H9 (cell line): ENCODE results near the gene CLMN. TPM values are rescaled to one million over a fixed set of nuclear protein-coding genes. Genes with fewer than 3 reads are reported as not detected.

ENCODE experiments used
- DNase-seq: peaks from one replicate; pipeline ENCODE4 v3.0.0-alpha.2; 2017
- H2AFZ ChIP-seq: one replicate; pipeline ENCODE4 v1.6.1; 2013; ENCODE audit warnings: mild to moderate bottlenecking, low read length, control low read depth, moderate library complexity
- H2AK5ac ChIP-seq: 2 replicates; pipeline ENCODE4 v1.6.1; 2013; ENCODE audit warnings: low read length, control low read depth, mixed read lengths; ENCODE audit not compliant: insufficient read length
- H2BK120ac ChIP-seq: one replicate; pipeline ENCODE4 v1.6.1; 2013; ENCODE audit warnings: low read depth, mild to moderate bottlenecking, low read length, control low read depth, inconsistent platforms; ENCODE audit not compliant: poor library complexity, severe bottlenecking
- H2BK12ac ChIP-seq: 2 replicates; pipeline ENCODE4 v1.6.1; 2013; ENCODE audit warnings: low read length, control low read depth, mixed read lengths, low read depth; ENCODE audit not compliant: insufficient read length
- H2BK15ac ChIP-seq: 2 replicates; pipeline ENCODE4 v1.6.1; 2013; ENCODE audit warnings: low read depth, low read length, control low read depth
- H2BK20ac ChIP-seq: one replicate; pipeline ENCODE4 v1.6.1; 2013; ENCODE audit warnings: low read depth, mild to moderate bottlenecking, low read length, control low read depth, inconsistent platforms; ENCODE audit not compliant: poor library complexity, severe bottlenecking
- H2BK5ac ChIP-seq: 2 replicates; pipeline ENCODE4 v1.6.1; 2013; ENCODE audit warnings: low read length, control low read depth, mixed read lengths; ENCODE audit not compliant: insufficient read length
- H3K14ac ChIP-seq: 2 replicates; pipeline ENCODE4 v1.6.1; 2013; ENCODE audit warnings: low read length, control low read depth; ENCODE audit not compliant: insufficient read depth
- H3K18ac ChIP-seq: 2 replicates; pipeline ENCODE4 v1.6.1; 2013; ENCODE audit warnings: low read depth, mild to moderate bottlenecking, mixed read lengths, low read length, control low read depth; ENCODE audit not compliant: insufficient read length
- H3K23ac ChIP-seq: 2 replicates; pipeline ENCODE4 v1.6.1; 2013; ENCODE audit warnings: low read length, control low read depth, mixed read lengths, low read depth; ENCODE audit not compliant: insufficient read length
- H3K23me2 ChIP-seq: 2 replicates; pipeline ENCODE4 v1.6.1; 2013; ENCODE audit warnings: low read depth, mild to moderate bottlenecking, mixed read lengths, low read length, control low read depth; ENCODE audit not compliant: insufficient read length, poor library complexity, severe bottlenecking
- H3K27ac ChIP-seq: 2 replicates; pipeline ENCODE4 v1.5.1; 2013; ENCODE audit warnings: low read length, control low read depth, mixed read lengths, low read depth; ENCODE audit not compliant: insufficient read length
- H3K27me3 ChIP-seq: 2 replicates; pipeline ENCODE4 v1.6.1; 2013; ENCODE audit warnings: low read length, control low read depth, inconsistent platforms; ENCODE audit not compliant: insufficient read depth
- H3K4ac ChIP-seq: 2 replicates; pipeline ENCODE4 v1.6.1; 2013; ENCODE audit warnings: low read depth, mild to moderate bottlenecking, control low read depth, inconsistent platforms, low read length, moderate library complexity
- H3K4me1 ChIP-seq: 2 replicates; pipeline ENCODE4 v1.6.1; 2013; ENCODE audit warnings: low read length, control low read depth, inconsistent platforms; ENCODE audit not compliant: insufficient read depth
- H3K4me2 ChIP-seq: 2 replicates; pipeline ENCODE4 v1.6.1; 2013; ENCODE audit warnings: low read length, control low read depth, mixed read lengths; ENCODE audit not compliant: insufficient read length, insufficient read depth
- H3K56ac ChIP-seq: 2 replicates; pipeline ENCODE4 v1.6.1; 2013; ENCODE audit warnings: low read depth, mild to moderate bottlenecking, mixed read lengths, low read length, control low read depth; ENCODE audit not compliant: insufficient read length
- H3K79me1 ChIP-seq: 2 replicates; pipeline ENCODE4 v1.6.1; 2013; ENCODE audit warnings: low read depth, mild to moderate bottlenecking, moderate library complexity, low read length, control low read depth, inconsistent platforms; ENCODE audit not compliant: insufficient read depth, poor library complexity, severe bottlenecking
- H3K79me2 ChIP-seq: 2 replicates; pipeline ENCODE4 v1.6.1; 2013; ENCODE audit warnings: low read length, control low read depth, inconsistent platforms; ENCODE audit not compliant: insufficient read depth
- H3K9ac ChIP-seq: 2 replicates; pipeline ENCODE4 v1.6.1; 2013; ENCODE audit warnings: low read length, control low read depth, mixed read lengths; ENCODE audit not compliant: insufficient read length; ENCODE audit errors: extremely low read depth
- H3K9me3 ChIP-seq: one replicate; pipeline ENCODE4 v1.6.1; 2013; ENCODE audit warnings: low read depth, low read length, inconsistent platforms; ENCODE audit not compliant: control insufficient read depth
- H3T11ph ChIP-seq: one replicate; pipeline ENCODE4 v1.6.1; 2013; ENCODE audit warnings: mild to moderate bottlenecking, low read length, control low read depth, inconsistent platforms
- H4K20me1 ChIP-seq: one replicate; pipeline ENCODE4 v1.6.1; 2013; ENCODE audit not compliant: control insufficient read depth, insufficient read length, insufficient read depth
- H4K5ac ChIP-seq: 2 replicates; pipeline ENCODE4 v1.6.1; 2013; ENCODE audit warnings: low read depth, mild to moderate bottlenecking, mixed read lengths, low read length, control low read depth; ENCODE audit not compliant: insufficient read length
- H4K8ac ChIP-seq: replicated peaks from 2 replicates; pipeline ENCODE4 v1.6.1; 2013; ENCODE audit warnings: low read length, control low read depth, mixed read lengths, low read depth; ENCODE audit not compliant: insufficient read length
- H4K91ac ChIP-seq: 2 replicates; pipeline ENCODE4 v1.6.1; 2013; ENCODE audit warnings: low read depth, mild to moderate bottlenecking, moderate library complexity, mixed read lengths, low read length, control low read depth; ENCODE audit not compliant: insufficient read length
- H3K27ac Mint-ChIP-seq, 3 experiments: 2 replicates in 2 of 3; 3 replicates in 1 of 3; pipeline ENCODE4 v1.8.0; 2020 to 2021; ENCODE audit warnings: mixed read lengths in 3 of 3, mild to moderate bottlenecking in 1 of 3, moderate library complexity in 1 of 3
- H3K27me3 Mint-ChIP-seq: 2 replicates; pipeline ENCODE4 v1.8.0; 2021; ENCODE audit warnings: low read depth, mild to moderate bottlenecking, moderate library complexity, mixed read lengths
- H3K36me3 Mint-ChIP-seq, 3 experiments: 2 replicates in 2 of 3; 3 replicates in 1 of 3; pipeline ENCODE4 v1.8.0; 2020 to 2021; ENCODE audit warnings: low read depth in 3 of 3, mixed read lengths in 3 of 3; ENCODE audit not compliant: insufficient read depth in 1 of 3
- H3K4me1 Mint-ChIP-seq, 2 experiments: 2 replicates each; pipeline ENCODE4 v1.8.0; 2020; ENCODE audit warnings: mixed read lengths in 2 of 2
- H3K4me3 Mint-ChIP-seq, 2 experiments: 2 replicates in 1 of 2; 3 replicates in 1 of 2; pipeline ENCODE4 v1.8.0; 2020 to 2021; ENCODE audit warnings: mild to moderate bottlenecking in 2 of 2, mixed read lengths in 2 of 2, moderate library complexity in 1 of 2
- H3K9me3 Mint-ChIP-seq, 2 experiments: 2 replicates in 1 of 2; 3 replicates in 1 of 2; pipeline ENCODE4 v1.8.0; 2020; ENCODE audit warnings: mild to moderate bottlenecking in 2 of 2, mixed read lengths in 2 of 2, moderate library complexity in 1 of 2
- CTCF ChIP-seq: fragments of 200-600 bp; sonication (generic); conservative IDR thresholded peaks from 3 replicates; pipeline ENCODE4 v1.8.0; 2021; ENCODE audit warnings: antibody characterized with exemption, mild to moderate bottlenecking
- WGBS: extraction: QIAGEN DNeasy Blood & Tissue Kit; methylation state at CpG from one replicate; pipeline ENCODE4 v1.1.7; 2013; ENCODE audit warnings: missing lambda C conversion rate, low lambda C conversion rate, mixed read lengths; ENCODE audit not compliant: insufficient read length; ENCODE audit errors: extremely low coverage; 5-methylcytosine and 5-hydroxymethylcytosine counted together
- total RNA-seq: library from RNA; stranded (reverse); gene quantifications from 2 replicates; pipeline ENCODE4 v1.2.1, GENCODE V29; 2021

CLMN gene
- total RNA-seq, 1 experiment from 2014 or later, result 7.6 TPM

DNA sequence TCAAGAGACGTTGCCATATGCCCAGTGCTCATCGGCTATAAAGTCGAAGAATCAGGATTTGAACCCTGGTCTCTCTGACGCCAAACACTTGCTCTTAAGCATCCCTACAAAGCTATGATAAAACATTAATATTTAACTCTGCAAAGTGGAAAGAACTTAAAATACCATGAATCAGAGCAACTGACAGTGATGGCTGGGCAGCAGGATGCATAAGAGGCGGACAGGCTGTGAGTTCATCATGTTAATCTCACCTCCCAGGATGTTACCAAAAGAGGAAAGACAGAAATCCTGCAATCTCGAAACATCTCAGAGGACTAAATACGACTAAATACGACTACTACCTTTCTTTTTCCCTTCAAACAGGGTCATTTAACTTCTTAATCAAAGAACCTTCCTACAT, 168.1 kb downstream of the CLMN start:
- Histone ChIP-seq H3K14ac (no peak overlapping the region), H3K23me2 (peaks cover 5% of the 10 kb centered on the region), H4K5ac (no peak overlapping the region), H3K9ac (no peak overlapping the region), H3T11ph (no peak overlapping the region), H3K56ac (no peak overlapping the region), H4K8ac (no peak overlapping the region), H3K27ac (no peak overlapping the region), H2AFZ (no peak overlapping the region), H3K4me1 (peaks cover 6% of the 10 kb centered on the region; the same call in 1 of the 2 replicates), H2AK5ac (no peak overlapping the region), H4K20me1 (no peaks in the 10 kb centered on the region), H2BK12ac (no peak overlapping the region), H3K79me1 (peaks cover 4% of the 10 kb centered on the region), H3K9me3 (no peaks in the 10 kb centered on the region), H2BK120ac (no peak overlapping the region), H3K18ac (no peak overlapping the region), H2BK5ac (no peak overlapping the region), H3K79me2 (peaks cover 33% of the 10 kb centered on the region; the same call in 1 of the 2 replicates), H3K23ac (no peak overlapping the region), H2BK15ac (no peak overlapping the region), H3K27me3 (no peaks in the 10 kb centered on the region), H4K91ac (no peak overlapping the region), H3K4ac (no peak overlapping the region), H2BK20ac (no peak overlapping the region), H3K4me2 (no peak overlapping the region)
- Mint-ChIP-seq H3K27me3 (no peaks in the 10 kb centered on the region), H3K4me1 (peaks cover 56 to 64% of the 10 kb centered on the region in 2 experiments), H3K9me3 (0 out of 5 replicates have a peak, but pooled peaks cover 0 to 2% of the 10 kb centered on the region in 2 experiments), H3K36me3 (peaks cover 5 to 10% (median 6%) of the 10 kb centered on the region in 3 experiments), H3K4me3 (no peak overlapping the region), H3K27ac (no peak overlapping the region; a peak in 1 of 7 replicates)
- DNase-seq, result no peak
- no CpG with 5 or more reads among the region's 8 CpGs for WGBS
- no peak for TF ChIP-seq CTCF
